GM18861 (cell line): Measurements from ENCODE around the gene SIRT5.

Source experiments
- ATAC-seq: cut with Tn5 transposase; IDR thresholded peaks from one replicate; pipeline ENCODE4 v1.9.1; 2021; ENCODE audit not compliant: unreplicated experiment

The SIRT5 gene

GRCh38 chr6:13629459-13630116 lies 55.2 kb downstream of the SIRT5 start:
- ATAC-seq, result no peak

GRCh38 chr6:13630499-13630898 lies 56.1 kb downstream of the SIRT5 start:
- ATAC-seq, result no peak

- no peak for ATAC-seq
Measured at GRCh38 chr6:13633343-13633742, 58.9 kb downstream of the SIRT5 start.

GRCh38 chr6:13635948-13636658 lies 61.7 kb downstream of the SIRT5 start:
- ATAC-seq, result no peak

- no peak for ATAC-seq
Measured at GRCh38 chr6:13638014-13638413, 63.6 kb downstream of the SIRT5 start.

GRCh38 chr6:13638626-13639025 lies 64.2 kb downstream of the SIRT5 start:
- ATAC-seq, result no peak

- no peak for ATAC-seq
Measured at GRCh38 chr6:13641315-13641714, 66.9 kb downstream of the SIRT5 start.

GRCh38 chr6:13643125-13643524 lies 68.7 kb downstream of the SIRT5 start:
- ATAC-seq, result no peak

GRCh38 chr6:13648850-13649249 lies 74.4 kb downstream of the SIRT5 start:
- ATAC-seq, result no peak

- no peak for ATAC-seq
Measured at GRCh38 chr6:13649393-13649792, 75.0 kb downstream of the SIRT5 start.

- ATAC-seq, result no peak
Measured at GRCh38 chr6:13653296-13653695, 78.9 kb downstream of the SIRT5 start.

- no peak for ATAC-seq
Measured at GRCh38 chr6:13654496-13654895, 80.1 kb downstream of the SIRT5 start.

GRCh38 chr6:13655700-13656099 lies 81.3 kb downstream of the SIRT5 start:
- ATAC-seq, result no peak

- ATAC-seq, result no peak
Measured at GRCh38 chr6:13660273-13660672, 85.9 kb downstream of the SIRT5 start.

GRCh38 chr6:13660893-13661292 lies 86.5 kb downstream of the SIRT5 start:
- no peak for ATAC-seq

- ATAC-seq, result no peak
Measured at GRCh38 chr6:13661647-13662046, 87.2 kb downstream of the SIRT5 start.

GRCh38 chr6:13662651-13663334 lies 88.4 kb downstream of the SIRT5 start:
- ATAC-seq, result no peak

- no peak for ATAC-seq
Measured at GRCh38 chr6:13663986-13664385, 89.6 kb downstream of the SIRT5 start.
